Muscle of arm (tissue), 12 donors: ENCODE results near the gene MRPL49. TPM values are rescaled to one million over a fixed set of nuclear protein-coding genes. Genes with fewer than 3 reads are reported as not detected.
"Not testable (repeated sequence)": the region's sequence is repeated elsewhere in the genome, so short reads cannot be mapped to it uniquely, and the experiment has no call there.

Experiments
- DNase-seq: peaks from one replicate; pipeline ENCODE4 v3.0.0-alpha.2; 2013
- polyA plus RNA-seq, 12 donors: library from polyadenylated mRNA; unstranded; fragments of 120-200 nt; gene quantifications; one replicate each; pipeline ENCODE4 v1.2.1, GENCODE V29; 2013; ENCODE audit not compliant: insufficient read length in 12 of 12

Gene MRPL49
- polyA plus RNA-seq, 12 donors, result 22.3 to 45.7 (median 25.1) TPM; not detected in 1

GRCh38 chr11:65163684-65164083 is 41.6 kb downstream of the MRPL49 start:
- no peak for DNase-seq

- DNase-seq, result peak; percentile 43
These were observed 43.5 kb downstream of the MRPL49 start for GRCh38 chr11:65165410-65166317.

GRCh38 chr11:65166893-65167292 is 44.8 kb downstream of the MRPL49 start:
- DNase-seq, result no peak

- no peak for DNase-seq
These were observed 45.5 kb downstream of the MRPL49 start for GRCh38 chr11:65167656-65168055.

GRCh38 chr11:65169164-65169641 is 47.1 kb downstream of the MRPL49 start:
- no peak for DNase-seq

- no peak for DNase-seq
These were observed 48.0 kb downstream of the MRPL49 start, which contains the start of gene SPDYC for GRCh38 chr11:65170058-65170534. TSS of gene SPDYC (plus strand) at chr11:65170233. CDS start at chr11:65171358, 1,125 bp downstream.

- DNase-seq, result no peak
These were observed 50.5 kb downstream of the MRPL49 start for GRCh38 chr11:65172600-65172999.

- DNase-seq, result not testable (repeated sequence)
These were observed 52.5 kb downstream of the MRPL49 start for GRCh38 chr11:65174571-65175010.

Other genes with a start within 250 kb of the MRPL49 start
- 100 to 1,000 TPM in 5 of 12 donors, 10 to 100 TPM in 7; 64.6 to 363 (median 85.9) TPM for gene EHD1, start 243.7 kb upstream of the MRPL49 start, polyA plus RNA-seq
- 10 to 100 TPM in 6 of 12 donors, 1 to 10 TPM in 5, not detected in 1; 7.9 to 25.2 (median 10.0) TPM for gene ATG2A, start 205.1 kb upstream of the MRPL49 start, polyA plus RNA-seq
- 10 to 100 TPM in 9 of 12 donors, 1 to 10 TPM in 2, not detected in 1; 9.6 to 14.2 (median 12.3) TPM for gene PPP2R5B, start 197.6 kb upstream of the MRPL49 start, polyA plus RNA-seq
- under 1 TPM in 2 of 12 donors, not detected in 10; 0.30 to 0.39 TPM for gene GPHA2, start 186.4 kb upstream of the MRPL49 start, polyA plus RNA-seq
- not detected for gene MAJIN, start 150.2 kb upstream of the MRPL49 start, polyA plus RNA-seq
- gene BATF2, start 125.3 kb upstream of the MRPL49 start, polyA plus RNA-seq, result 1 to 10 TPM in 3 of 12 donors, under 1 TPM in 7, not detected in 2; 0.40 to 1.3 (median 0.79) TPM
- 100 to 1,000 TPM in 1 of 12 donors, 10 to 100 TPM in 10, not detected in 1; 59.8 to 130 (median 72.3) TPM for gene ARL2, start 108.2 kb upstream of the MRPL49 start, polyA plus RNA-seq
- gene SNX15, start 94.9 kb upstream of the MRPL49 start, polyA plus RNA-seq, result 10 to 100 TPM in 11 of 12 donors, not detected in 1; 16.1 to 28.5 (median 20.4) TPM
- gene SAC3D1, start 81.1 kb upstream of the MRPL49 start, polyA plus RNA-seq, result 10 to 100 TPM in 6 of 12 donors, 1 to 10 TPM in 5, not detected in 1; 7.7 to 19.5 (median 10.4) TPM
- gene NAALADL1, start 63.8 kb upstream of the MRPL49 start, polyA plus RNA-seq, result 10 to 100 TPM in 2 of 12 donors, 1 to 10 TPM in 9, not detected in 1; 5.1 to 26.1 (median 7.8) TPM
- gene CDCA5, start 38.3 kb upstream of the MRPL49 start, polyA plus RNA-seq, result 10 to 100 TPM in 6 of 12 donors, 1 to 10 TPM in 5, not detected in 1; 7.1 to 15.8 (median 11.0) TPM
- 10 to 100 TPM in 11 of 12 donors, not detected in 1; 17.1 to 37.9 (median 21.0) TPM for gene ZFPL1, start 38.1 kb upstream of the MRPL49 start, polyA plus RNA-seq
- gene VPS51, start 26.1 kb upstream of the MRPL49 start, polyA plus RNA-seq, result 100 to 1,000 TPM in 4 of 12 donors, 10 to 100 TPM in 7, not detected in 1; 83.5 to 141 (median 95.8) TPM
- gene TM7SF2, start 10.4 kb upstream of the MRPL49 start, polyA plus RNA-seq, result 10 to 100 TPM in 7 of 12 donors, 1 to 10 TPM in 4, not detected in 1; 6.1 to 59.2 (median 11.3) TPM
- 1 to 10 TPM in 10 of 12 donors, not detected in 2; 2.6 to 6.6 (median 3.7) TPM for gene ZNHIT2, start 4.6 kb upstream of the MRPL49 start, polyA plus RNA-seq
- 100 to 1,000 TPM in 11 of 12 donors, not detected in 1; 680 to 974 (median 806) TPM for gene FAU, start 187 bp upstream of the MRPL49 start, polyA plus RNA-seq
- gene SYVN1, start 12.2 kb downstream of the MRPL49 start, polyA plus RNA-seq, result 10 to 100 TPM in 11 of 12 donors, not detected in 1; 36.7 to 53.3 (median 45.5) TPM
- gene SPDYC, start 47.9 kb downstream of the MRPL49 start, polyA plus RNA-seq, result under 1 TPM in 1 of 12 donors, not detected in 11; 0.17 TPM
- 100 to 1,000 TPM in 2 of 12 donors, 10 to 100 TPM in 9, not detected in 1; 64.7 to 140 (median 73.6) TPM for gene CAPN1, start 59.6 kb downstream of the MRPL49 start, polyA plus RNA-seq
- 10 to 100 TPM in 11 of 12 donors, not detected in 1; 30.7 to 52.6 (median 39.3) TPM for gene POLA2, start 139.6 kb downstream of the MRPL49 start, polyA plus RNA-seq
- gene CDC42EP2, start 192.5 kb downstream of the MRPL49 start, polyA plus RNA-seq, result 10 to 100 TPM in 11 of 12 donors, not detected in 1; 19.6 to 38.6 (median 27.5) TPM
- 10 to 100 TPM in 11 of 12 donors, not detected in 1; 40.1 to 70.2 (median 51.2) TPM for gene DPF2, start 211.5 kb downstream of the MRPL49 start, polyA plus RNA-seq
- gene TIGD3, start 232.4 kb downstream of the MRPL49 start, polyA plus RNA-seq, result under 1 TPM in 9 of 12 donors, not detected in 3; 0.11 to 0.30 (median 0.24) TPM